Activated gamma-delta T cell treated with Interleukin-2 at 50 U/mL for 16 hours (primary cell): ENCODE data around the gene IGFN1.

Experiments used
- DNase-seq: peaks from one replicate; pipeline ENCODE4 v3.0.0-alpha.2; 2020

Gene IGFN1

DNA sequence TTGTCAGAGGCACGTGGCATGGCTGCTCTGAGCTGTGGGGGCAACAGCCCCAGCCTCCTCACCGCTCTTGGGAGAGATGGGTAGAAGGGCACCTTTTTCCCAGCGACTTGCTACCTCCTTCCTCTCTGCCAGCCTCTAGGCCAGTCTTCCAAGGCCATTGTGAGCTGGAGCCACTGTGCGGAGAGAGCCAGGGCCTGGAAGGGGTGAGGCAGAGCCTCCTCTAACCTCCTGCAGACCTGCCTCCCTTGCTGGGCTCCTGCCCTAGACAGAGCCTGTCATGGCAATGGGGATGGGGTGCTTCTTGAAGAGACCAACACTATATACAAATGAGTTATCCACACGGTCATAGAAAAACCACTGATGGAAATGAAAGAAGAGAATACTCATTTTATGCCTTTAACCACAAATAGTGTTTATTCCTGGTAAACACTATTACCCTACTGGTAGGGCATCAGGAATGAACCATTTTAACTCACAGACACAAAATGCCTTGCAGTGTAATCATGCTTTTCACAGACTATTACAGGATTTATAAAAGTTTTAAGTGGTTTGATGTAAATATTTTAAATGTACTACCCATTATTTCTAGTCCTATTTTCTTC lies 5.0 kb upstream of the IGFN1 start:
- DNase-seq: no peak

DNA sequence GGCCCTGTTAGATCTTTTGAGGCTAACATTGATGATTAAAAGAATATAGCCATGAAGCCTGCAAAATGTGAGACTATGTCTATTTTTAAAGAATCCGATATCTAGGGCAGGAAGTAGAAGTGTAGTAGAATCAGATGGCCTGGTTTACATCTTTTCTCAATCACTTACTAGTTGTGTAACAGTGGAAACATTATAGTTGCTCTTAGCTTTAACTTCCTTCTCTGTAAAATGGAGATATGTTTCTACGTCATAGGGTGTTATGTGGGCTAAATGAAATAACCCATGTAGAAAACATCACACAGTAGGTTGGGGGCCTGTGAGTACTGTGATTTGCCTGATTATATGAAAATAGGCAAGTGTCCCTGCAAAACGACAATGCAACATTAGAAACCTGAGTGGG lies 4.4 kb upstream of the IGFN1 start:
- no peak for DNase-seq

DNA sequence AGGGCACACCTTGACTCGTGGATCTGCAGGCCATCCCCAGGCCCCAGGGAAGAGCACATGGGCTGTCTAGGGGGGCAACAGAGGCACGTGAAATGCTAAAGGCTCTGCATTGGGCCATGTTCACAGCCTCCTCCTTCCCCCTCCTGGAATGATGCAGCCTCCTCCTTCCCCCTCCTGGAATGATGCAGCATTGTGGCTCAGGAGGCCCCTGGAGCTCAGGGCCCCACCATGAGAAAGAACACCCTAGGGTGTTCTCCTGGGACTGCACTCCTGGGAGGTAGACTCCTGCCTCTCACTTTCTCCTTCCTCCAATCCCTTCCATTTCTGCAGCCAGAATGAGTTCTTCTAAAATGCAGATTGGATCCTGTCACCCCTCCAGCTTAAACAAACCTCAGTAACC lies 1.5 kb upstream of the IGFN1 start:
- DNase-seq: no peak

DNA sequence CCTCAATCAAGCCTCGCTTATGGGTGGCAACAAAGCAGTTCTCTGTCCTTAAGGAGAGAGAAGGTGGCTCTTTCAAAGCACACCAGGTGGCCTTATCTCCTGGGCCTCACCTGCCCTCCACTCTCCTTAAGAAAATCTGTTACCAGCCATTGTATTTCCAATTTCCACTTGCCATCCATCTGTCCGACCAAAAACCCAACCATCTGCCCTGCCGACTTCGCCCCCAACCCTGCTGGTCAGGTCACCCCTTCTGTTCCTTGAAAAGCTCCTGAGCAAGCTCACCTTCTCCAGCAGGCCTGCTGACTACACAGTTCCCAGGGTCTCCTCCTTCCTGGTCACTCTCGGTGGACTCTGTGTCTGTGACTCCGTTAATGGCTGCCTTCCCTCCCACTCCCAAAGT lies 619 bp upstream of the IGFN1 start:
- DNase-seq: no peak

DNA sequence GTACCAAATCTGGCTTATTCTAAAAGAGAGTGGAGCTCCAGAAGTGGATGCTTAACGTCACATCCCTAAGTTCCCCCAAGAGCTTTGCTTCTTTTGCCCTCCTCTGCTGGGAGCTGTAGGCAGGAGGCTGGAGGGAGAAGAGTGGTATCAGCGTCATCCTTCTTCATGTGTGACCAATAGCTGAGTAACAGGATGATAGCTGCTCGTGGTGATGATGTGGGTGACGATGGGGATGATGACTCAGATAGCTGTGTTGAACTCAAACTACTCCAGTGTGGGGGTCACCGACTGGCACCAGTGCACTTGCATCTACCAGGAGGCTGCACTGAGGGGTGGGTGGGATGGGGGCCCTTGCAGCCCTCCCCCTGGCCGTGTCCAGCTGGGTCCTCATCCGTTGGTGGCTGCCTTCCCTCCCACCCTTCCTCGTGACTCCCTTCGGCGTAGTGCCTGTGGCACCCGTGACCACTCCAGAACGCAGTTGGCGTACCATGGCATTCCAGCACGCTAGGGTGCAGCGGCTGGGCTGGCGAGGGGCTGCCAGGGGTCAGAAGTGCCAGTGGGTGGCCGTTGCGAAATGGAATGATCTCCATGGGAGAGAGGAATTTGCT lies 1.1 kb downstream of the IGFN1 start:
- no peak for DNase-seq

DNA sequence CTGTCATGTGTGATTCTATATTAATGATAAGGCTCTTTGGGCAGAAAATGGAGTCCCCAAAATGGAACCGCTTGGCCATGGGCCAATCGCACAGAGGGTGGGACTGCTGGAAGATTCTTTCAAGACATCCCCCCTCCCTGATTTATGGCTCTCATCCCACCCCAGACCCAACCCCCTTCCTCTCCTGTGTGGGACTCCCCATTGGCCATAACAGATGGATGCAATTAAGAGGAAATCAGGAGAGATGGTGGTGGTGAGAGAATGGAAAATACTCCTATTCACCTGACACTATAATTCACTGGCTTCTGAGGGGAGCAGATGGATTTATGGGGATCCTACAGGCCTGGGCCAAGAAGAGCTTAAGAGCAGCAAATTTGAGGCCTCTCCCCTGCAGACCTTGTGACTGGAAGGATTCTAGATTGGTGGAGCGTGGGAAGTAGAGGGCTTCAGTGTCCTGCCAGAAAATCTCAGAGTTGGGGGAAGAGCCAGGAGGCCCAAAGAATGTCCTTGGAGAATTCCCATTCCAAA lies 1.7 kb downstream of the IGFN1 start:
- DNase-seq: no peak

DNA sequence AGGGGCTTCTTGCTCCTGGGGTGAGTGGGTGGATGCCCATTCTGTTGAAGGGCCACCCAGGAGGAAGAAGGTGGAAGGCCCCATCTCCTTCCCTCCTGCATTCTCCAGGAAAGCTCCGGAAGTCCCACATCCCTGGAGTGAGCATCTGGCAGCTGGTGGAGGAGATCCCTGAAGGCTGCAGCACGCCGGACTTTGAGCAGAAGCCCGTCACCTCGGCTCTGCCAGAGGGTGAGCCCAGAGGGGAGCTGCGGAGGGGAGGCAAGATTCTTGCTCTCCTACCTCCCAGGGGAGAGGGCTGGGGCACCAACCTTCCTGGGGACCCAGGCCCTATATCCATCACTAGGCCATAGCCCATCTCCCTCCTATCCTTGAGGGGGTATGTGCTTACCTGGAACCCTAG lies 3.4 kb downstream of the IGFN1 start:
- no peak for DNase-seq

GRCh38 chr1:201198598-201198997 lies 8.0 kb downstream of the IGFN1 start:
- DNase-seq: no peak

DNA sequence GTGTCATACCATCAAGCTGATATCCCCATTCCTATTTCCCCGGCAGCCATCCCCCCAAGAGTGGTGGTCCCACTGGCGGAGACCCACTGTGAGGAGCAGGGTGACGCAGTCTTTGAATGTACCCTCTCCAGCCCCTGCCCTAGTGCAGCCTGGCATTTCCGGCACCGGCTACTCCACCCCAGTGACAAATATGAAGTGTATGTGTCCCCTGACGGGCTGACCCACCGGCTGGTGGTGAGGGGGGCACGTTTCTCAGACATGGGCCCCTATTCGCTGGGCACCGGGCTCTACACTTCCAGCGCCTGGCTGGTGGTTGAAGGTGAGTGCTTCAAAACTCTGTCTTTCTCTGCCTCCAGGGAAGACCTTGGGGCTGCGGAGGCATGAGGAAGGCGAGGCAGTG lies 14.4 kb downstream of the IGFN1 start:
- no peak for DNase-seq

DNA sequence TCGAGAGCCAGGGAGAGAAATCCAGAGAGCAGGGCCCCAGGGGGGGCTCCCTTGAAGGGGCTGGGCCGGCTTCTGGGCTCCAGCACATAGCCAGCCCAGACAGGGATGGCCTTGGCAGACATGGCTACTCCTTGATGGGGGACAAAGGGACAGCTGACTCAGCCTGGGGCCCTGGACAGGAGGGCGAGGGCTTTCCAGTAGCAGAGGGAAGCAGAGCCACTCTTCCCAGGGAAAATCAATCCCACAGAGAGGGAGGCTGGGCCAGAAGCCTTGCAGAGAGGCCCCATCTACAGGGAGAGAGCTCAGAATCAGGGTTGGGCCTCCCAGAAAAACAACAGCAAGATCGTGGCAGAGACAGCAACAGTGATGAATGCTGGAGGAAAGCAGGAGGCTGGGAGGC lies 15.6 kb downstream of the IGFN1 start:
- no peak for DNase-seq

DNA sequence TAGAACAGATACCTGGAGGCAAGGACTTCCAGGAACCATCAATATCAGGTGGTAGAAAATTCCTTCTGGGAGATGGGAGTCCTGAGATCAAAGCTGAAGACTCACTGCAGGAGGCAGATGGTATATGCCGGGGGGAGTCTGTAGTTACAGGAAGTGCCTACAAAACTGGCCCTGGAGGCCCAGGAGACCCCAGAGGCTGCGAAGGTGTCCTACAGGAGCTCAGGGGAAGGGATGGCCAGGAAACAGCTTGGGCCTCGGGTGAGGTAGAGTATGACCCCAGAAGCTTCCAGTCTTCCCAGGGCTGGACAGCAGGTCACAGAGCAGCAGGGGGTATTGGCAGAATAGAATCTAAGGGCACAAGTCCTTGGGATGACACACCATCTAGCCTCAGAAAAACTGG lies 16.4 kb downstream of the IGFN1 start:
- DNase-seq: no peak

DNA sequence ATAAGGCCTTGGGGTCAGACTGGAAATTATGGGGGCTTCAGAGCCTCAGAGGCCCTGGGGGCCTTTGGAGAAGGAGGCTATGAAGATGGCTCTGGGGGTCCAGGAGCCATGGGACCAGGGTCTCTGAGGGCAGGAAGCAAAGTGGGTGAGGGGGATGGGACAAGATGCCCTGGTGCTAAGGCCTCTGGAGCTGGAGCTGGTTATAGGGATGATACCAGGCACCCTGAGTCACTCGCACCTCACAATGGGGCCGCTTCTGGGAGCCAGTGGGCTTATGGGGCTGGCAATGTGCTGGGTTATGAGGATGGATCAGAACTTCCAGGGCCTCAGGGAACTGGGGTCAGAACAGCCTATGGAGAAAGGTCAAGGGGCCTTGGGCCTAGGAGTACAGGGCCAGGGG lies 17.6 kb downstream of the IGFN1 start:
- no peak for DNase-seq

- DNase-seq: no peak
Measured at GRCh38 chr1:201212056-201212455, 21.4 kb downstream of the IGFN1 start.

GRCh38 chr1:201212461-201213055 lies 21.9 kb downstream of the IGFN1 start:
- no peak for DNase-seq

- no peak for DNase-seq
Measured at GRCh38 chr1:201213106-201213770, 22.6 kb downstream of the IGFN1 start.

DNA sequence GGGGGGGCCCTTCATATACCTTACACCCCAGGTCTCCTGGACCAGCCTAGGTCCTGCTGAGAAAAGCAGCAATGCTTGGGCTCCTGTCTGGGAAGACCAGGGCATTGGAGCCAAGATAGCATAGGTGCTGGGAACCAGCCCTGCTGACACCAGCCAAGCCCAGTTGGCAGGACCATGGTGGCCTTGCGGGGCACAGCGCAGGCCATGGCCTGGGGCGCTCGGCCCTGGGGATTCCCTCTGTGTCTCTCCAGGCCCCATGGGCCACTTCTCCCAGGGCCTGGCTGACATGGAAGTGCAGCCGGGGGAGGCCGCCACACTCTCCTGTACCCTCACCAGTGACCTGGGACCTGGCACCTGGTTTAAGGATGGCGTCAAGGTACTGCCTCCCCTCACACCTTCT lies 23.3 kb downstream of the IGFN1 start:
- no peak for DNase-seq

GRCh38 chr1:201214461-201214860 lies 23.8 kb downstream of the IGFN1 start:
- DNase-seq: no peak

GRCh38 chr1:201214886-201215285 lies 24.3 kb downstream of the IGFN1 start:
- no peak for DNase-seq

DNA sequence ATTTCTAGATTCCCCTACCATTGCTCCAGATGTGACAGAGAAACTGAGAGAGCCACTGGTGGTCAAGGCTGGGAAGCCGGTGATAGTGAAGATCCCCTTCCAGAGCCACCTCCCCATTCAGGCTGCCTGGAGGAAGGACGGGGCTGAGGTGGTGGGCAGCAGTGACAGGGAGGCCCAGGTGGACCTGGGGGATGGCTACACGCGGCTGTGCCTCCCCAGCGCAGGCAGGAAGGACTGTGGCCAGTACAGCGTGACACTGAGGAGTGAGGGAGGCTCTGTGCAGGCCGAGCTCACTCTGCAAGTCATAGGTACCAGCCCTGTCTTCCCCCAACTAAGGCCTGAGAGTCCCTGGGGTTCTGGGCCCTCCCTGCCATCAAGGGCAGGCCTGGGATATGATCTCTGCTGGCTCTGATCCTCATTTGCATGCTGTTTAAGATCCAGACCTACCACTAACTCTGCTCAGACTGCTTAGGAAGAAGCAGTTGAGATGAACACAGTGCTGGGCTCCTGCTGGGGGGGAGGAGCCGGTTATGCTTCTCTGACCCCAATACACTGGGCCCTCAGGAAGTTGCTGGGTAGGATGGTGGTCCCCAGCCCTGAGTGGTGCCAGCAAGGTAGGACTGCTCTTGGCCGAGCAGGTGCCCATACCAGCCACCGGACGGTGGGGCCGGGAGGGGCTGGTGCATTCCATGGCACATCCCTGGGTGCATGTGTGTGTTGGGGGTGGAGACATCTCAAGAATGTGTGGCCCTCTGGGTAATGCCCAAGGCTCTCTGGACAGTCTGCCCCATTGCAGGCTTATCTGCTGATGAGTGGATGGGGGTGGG lies 25.1 kb downstream of the IGFN1 start:
- no peak for DNase-seq

- DNase-seq: no peak
Measured at GRCh38 chr1:201216395-201217085, 25.9 kb downstream of the IGFN1 start.

DNA sequence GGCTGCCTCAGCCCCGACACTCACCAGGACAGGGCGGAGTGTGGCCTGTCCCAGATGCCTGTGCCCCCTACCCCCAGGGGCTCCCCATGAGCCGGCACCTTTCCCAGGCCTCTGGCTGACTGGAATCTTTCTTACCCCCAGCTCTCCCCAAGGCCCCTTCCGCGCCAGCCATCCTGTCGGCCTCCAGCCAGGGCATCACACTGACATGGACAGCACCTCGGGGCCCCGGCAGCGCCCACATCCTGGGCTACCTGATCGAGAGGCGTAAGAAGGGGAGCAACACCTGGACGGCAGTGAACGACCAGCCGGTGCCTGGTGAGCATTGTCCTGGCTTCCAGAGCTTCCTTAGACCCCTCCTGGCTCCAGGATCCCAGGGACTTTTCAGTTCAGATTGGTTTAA lies 26.5 kb downstream of the IGFN1 start:
- DNase-seq: no peak

DNA sequence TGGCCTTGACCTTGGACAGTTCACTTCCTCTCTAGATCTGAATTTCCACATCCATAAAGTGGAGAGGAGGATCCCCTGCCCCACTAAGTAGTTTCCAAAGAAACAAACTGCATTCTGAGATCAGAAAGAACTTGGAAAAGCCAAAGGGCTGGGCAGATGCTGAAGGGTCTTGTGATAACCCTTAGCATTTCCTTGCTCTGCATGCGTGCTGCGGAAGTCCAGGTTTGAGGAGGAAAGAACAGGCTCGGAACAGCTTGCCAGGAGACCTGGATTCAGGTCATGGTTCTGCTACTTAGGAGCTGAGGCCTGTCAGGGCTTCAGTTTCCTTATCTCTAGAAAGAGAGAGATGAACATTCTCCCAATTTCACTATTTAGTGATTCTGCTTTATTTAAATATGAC lies 27.2 kb downstream of the IGFN1 start:
- DNase-seq: no peak

DNA sequence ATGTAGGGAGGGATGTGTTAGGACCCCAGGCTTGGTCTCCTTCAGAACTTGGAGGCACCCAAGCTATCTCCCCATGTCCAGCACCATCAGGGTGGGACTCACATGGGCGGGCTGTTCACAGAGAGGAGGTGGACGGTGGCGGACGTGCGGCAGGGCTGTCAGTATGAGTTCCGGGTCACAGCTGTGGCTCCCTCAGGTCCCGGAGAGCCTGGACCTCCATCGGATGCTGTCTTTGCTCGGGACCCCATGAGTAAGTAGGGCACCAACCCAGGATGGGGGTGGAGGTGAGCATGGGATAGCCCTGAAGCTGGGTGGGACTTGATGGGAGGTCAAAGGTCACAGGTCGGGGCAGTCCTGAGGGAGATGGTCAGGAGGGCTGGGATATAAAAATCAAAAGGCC lies 27.8 kb downstream of the IGFN1 start:
- DNase-seq: no peak
